ENCODE data around the gene BUD13.

- no peak for TF ChIP-seq TAF1 (IDR thresholded peaks at IDR 0.05; ENCODE audit: borderline replicate concordance, insufficient read depth, low read length)
- no peak for TF ChIP-seq POLR2AphosphoS5 (IDR thresholded peaks at IDR 0.05; ENCODE audit: low read depth, low read length)
These were observed 16.2 kb upstream of the BUD13 start for GRCh38 chr11:116788975-116789374.
